GM21717 (cell line): ENCODE measurements around the gene RNU1-4.
"Not testable (repeated sequence)": the region's sequence is repeated elsewhere in the genome, so short reads cannot be mapped to it uniquely, and the experiment has no call there.

ENCODE experiments used
- ATAC-seq: cut with Tn5 transposase; IDR thresholded peaks from one replicate; pipeline ENCODE4 v1.9.1; 2021; ENCODE audit warnings: mild to moderate bottlenecking, moderate library complexity; ENCODE audit not compliant: unreplicated experiment

Gene RNU1-4

DNA sequence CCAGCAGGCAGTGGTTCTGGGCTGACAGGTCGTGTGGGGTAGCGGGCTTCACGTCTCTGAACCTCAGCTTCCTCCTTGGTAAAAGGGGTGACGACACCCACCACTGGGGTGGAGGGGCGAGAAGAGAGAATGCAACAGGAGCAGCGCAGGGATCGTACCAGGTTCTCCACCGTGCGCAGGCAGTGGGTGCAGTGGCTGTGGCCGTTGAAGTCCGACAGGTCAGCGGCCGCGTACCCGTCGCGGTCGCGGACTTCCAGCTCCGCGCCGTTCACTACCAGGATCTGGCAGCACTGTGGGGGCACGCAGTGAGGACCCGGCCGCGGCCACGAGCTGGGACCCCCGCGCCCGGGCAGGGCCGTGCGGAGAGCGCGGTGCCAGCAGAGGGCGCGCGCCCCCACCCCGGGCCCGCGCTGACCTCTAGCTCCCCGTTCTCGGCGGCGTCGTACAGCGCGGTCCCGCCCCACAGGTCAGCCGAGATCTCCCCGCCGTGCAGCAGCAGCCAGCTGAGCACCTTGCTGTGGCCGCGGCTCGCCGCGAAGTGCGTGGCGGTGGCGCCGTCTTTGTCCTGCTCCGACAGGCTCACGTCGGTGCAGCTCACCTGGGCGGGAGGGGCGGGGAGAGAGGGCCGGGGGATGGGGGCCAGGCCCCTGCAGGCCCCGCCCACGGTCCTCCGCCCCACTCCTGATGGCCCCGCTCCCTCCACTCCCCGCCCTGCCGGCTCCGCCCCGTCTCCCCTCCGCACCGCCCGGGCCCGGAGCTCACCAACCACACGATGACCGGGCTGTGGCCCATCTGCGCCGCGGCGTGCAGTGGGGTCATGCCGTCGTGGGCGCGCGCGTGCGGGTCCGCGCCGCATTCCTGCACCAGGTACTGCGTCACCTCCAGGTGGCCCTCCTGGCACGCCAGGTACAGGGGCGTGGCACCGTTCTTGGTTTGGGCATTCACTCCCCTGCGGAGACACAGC, 32.9 kb upstream of the RNU1-4 start:
- not testable (repeated sequence) for ATAC-seq

DNA sequence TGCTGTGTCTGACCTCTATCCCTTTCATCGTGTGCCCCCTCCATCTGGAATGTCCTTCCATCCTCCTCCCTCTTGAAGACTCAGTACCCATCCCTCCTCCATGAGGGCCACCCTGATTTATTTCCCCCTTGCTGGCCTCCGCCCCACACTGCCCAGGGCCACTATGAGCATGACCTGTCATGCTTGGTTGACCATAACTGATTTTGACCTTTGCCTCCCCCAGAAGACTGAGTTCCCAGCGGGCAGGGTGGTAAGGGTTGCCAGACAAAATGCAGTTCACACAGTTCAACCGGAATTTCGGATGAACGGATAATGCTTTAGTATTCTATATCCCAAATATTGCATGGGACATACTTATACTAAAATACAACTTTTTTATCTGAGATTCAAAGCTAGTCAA, 31.6 kb upstream of the RNU1-4 start:
- ATAC-seq, result not testable (repeated sequence)

DNA sequence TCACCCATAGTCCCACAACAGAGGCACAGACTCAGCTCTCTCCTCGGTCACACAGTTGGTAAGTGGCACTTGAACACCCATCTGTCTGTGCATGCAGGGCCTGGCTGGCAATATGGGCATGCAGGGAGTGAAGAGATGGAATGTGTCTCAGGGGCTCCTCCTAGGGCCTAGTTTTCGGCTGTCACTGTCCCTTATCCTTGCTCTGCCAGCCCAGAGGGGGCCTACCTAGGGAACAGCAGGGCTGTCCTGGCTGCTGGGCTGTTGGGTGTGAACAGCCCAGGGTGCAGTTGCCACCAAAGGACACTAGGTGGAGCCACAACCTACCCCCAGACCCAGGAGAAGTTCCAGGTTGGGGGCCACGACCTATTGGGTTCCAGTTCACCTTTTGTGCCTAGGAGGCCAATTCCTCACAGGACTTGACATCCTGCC, 30.6 kb upstream of the RNU1-4 start:
- ATAC-seq, result not testable (repeated sequence)

DNA sequence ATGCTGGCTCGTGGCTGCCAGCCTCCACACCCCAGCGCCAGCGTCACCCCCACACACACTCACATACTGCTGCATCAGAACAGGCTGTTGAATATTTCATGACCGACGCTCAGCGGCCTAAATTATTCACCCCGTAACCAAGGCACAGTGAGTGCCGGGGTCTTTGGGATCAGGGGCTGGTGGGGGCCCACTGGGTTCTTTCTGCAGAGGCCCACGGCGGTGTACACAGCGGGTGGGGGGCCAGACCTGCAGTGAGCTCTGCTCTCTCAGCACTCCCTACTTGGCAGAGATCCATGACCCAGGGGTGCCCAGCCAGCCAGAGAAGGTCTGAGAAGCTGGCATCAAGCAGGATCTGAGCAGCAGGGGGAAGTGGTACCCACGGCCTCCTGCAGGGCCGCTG, 29.7 kb upstream of the RNU1-4 start:
- ATAC-seq, result not testable (repeated sequence)

DNA sequence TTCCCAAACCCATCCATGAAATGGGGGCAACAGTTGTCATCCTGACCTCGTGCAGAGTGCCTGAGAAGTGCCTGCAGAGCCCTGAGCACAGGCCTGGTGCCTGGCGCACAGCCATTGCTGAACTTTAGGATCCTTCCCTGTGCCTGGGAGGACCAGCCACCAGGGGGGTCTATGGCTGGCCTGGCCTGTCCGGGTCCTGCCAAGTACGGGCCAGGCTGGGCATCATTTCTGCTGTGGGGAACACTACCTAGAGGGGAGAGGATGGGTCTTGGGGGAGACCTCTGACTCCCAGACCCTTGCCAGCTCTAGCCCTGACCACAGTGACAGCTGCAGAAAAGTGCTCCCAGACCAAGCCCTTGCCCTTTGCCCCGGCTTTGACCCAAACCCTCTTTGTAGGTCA, 28.2 kb upstream of the RNU1-4 start:
- not testable (repeated sequence) for ATAC-seq

DNA sequence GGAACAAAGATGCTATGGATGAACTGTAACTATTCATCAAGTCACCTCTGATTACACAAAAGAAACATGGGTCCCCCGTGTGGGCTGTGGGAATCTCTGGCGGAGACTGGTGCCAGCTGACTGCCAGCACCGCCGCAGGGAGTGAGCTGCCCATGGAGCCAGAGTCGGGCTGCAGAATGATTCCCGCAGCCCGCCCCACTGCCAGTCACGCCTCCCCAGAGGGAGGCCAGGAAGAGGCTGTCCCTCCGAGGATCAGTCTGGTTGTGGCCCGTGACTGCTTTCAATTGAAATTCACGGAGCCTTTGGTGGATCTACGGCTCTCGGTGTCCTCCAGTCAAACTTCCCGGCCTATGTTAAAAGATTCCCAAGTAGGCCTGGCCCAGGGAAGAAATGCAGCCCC, 27.7 kb upstream of the RNU1-4 start:
- ATAC-seq, result not testable (repeated sequence)

DNA sequence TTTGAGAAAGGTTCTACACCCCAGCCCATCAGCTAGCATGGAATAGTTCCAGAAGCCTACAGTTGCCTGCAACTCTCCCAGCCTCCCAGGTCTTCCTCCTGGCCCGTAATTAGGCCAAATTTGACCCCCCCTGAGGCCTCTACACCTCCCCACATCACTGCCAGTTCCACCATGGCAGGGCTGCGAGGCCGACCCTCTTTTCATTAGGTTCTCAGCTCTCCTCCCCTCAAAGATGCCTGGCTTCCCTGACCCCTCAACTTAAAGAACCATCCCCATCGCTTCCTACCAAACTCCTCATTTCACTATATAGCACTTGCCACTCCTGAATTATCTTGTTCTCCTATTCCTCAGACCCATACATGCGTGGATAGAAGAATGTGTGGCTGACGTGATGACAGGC, 27.3 kb upstream of the RNU1-4 start:
- ATAC-seq, result not testable (repeated sequence)

DNA sequence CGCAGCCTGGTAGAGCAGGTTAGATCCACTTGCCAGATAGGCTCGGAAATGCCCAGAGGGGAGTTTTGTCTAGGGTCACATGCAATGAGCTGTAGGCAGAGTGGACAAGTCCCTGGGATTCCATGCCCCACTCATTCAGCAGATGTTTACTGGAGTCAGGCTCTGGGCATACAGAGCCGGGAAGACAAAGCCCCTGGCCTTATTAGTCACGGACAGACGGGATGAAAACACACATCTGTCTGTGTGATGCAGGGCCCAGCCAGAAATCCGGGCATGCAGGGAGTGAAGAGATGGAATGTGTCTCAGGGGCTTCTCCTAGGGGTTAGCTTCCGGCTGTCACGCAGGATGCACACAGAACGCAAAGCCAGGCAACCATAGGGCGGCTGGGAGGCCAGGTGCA, 26.8 kb upstream of the RNU1-4 start:
- ATAC-seq, result not testable (repeated sequence)

DNA sequence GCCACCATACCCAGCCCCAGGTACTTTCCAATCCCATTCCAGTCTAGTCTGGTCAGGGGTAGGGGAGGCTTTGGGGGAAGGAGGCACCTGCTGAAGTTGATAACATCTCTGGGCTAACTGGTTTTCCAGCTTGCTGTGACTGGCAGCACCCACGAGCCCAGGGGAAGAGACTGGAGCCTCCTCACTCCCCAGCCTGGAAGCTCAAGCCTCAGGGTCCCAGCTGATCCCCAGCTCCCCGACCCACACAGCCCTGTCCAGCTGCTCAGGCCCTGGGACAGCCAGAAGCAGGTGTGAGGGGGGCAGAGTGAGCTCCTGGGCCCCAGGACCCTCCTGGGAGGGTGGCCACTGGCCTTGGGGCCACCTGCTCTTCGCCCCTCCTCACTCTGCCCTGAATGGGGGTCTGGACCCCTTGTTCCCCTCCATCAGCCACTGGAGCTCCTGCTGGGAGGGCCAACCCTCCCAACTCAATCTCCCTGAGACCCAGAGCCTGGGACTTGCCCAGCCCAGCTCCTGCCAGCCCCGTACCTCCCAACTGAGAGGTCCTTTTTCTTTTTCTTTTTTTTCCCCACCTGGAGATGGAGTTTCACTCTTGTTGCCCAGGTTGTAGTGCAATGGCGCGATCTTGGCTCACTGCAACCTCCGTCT, 23.5 kb upstream of the RNU1-4 start:
- ATAC-seq, result no peak

DNA sequence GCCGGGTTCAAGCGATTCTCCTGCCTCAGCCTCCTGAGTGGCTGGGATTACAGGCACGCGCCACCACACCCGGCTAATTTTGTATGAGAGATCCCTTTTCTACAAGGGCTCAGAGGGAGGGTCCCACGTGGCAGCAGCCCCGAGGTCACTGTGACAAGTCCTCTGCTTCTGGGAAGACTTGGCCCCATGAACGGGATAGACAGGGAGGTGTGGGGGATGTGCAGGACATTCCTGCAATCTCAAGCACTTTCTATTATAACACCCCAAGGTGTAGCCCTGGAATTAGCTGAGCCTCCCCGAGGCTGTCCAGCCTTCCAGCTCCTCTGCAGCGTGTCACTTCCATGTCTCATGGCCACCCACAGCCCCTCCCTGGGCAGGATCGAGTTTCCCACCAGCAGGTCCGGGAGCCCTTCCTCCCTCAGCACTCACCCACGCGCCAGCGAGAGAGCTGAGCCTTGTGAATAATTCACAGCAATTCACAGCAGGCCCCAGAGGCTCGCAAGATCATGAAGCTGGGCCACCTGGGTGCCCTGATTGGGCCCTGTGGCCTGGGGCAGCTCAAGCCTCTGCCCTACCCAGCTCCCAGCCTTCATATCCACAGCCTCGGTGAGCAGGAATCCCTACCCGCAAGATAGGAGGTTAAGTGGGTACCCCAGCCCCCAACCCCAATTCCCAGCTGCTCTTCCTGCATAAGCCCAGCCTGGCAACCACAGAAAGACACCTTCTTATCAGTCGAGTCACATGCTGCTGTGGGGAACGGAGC, 22.8 kb upstream of the RNU1-4 start:
- ATAC-seq, result no peak

DNA sequence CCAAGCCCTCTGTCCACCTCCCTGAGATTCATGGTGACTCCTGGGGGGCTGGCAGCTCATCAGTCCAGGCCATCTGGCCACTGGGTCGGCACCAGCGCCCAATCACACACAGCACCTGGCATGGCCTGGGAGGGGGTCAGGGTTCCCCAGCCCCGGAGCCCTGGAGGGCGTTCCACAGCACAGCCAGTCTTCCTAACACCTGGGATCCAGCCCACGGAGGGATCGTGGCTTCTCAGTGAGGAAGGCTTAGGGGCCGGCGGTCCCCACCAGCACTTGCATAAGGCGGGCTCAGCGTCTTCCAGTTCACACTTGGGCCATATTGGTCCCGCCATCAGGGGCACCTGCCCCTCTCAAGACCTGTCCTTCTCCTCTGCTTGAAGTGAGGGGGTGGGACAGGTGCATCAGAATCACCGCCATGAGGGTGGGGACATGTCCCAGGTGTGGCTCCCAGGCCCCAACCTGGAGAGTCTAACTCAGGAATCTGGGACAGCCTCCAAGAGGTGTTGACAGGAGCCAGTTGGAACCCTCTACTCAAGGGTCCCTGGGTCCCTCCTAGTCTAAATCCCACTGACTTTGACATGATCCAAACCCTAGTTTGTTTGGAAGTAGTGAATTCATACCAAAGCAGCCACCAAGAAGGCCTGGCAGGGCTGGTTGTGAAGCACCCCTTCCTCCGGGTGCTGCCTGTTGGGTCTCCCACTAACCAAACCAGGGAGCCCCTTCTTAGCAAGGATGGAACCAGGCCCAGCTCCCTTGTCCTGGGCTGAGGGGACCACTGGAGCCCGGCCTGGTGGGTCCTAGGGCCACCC, 22.0 kb upstream of the RNU1-4 start:
- ATAC-seq, result not testable (repeated sequence)

DNA sequence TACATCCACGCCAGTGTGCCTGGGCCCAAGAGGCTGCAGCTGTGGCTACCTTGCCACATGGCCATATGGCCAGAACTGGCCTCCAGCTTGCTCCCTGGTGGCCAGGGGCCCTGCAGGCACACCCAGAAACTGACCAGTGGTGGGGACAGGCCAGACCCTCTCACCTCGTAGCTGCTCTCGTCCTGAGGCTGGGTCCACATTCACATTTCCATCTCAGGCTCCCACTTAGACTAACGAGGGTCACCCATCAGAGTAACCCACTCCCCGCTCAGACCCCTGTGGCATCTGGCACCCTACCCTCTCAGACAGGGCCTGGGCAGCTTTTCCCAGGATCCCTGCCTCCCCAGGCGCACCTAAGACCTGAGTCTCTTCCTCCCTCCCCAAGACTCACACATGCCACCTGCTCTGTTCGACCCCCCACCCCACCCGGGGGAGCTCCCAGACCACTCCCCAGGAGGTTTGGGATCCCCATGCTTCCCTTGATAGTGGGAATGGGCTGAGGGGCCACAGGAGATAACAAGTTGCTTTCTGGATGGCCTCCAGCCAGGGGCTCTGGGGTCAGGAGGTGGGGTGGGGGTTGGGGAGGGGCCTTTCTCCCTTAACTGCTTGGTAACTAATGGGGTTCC, 21.3 kb upstream of the RNU1-4 start:
- ATAC-seq, result no peak

DNA sequence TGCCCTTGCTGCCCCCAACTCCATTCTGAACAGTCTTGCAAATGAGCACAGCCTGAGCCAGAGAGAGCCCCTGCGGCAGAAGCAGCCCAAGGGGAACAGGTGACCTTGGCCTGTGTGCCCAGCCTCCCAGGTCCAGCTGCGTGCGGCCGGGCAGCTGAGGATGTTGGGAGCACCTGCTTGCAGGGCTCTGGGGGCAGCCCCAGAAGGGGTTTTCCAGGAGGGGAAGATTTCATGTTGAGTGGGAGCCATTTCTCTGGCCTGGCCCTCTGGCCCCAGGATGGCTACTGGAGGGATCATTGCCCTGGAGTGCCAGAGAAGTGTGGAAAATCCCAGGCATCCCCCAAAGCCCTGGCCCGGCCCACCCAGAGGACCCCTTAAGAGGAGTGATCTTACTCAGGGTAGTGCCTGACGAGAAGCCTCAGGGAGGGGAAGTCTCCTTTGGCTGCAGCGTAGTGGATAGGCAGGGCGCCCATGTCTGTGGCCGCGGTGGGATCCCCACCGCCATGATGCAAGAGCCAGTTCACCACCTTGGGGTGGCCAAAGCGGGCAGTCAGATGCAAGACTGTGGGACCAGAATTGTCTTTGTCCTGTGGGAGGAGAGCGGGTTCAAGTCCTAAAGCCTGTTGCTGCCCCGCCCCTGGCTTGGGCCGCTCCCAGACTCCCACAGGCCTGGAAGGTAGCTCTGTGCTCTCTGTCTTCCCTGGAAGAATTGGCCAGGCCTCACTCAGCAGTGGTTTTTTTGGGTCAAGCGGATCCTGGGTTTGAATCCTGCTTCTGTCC, 20.6 kb upstream of the RNU1-4 start:
- no peak for ATAC-seq

DNA sequence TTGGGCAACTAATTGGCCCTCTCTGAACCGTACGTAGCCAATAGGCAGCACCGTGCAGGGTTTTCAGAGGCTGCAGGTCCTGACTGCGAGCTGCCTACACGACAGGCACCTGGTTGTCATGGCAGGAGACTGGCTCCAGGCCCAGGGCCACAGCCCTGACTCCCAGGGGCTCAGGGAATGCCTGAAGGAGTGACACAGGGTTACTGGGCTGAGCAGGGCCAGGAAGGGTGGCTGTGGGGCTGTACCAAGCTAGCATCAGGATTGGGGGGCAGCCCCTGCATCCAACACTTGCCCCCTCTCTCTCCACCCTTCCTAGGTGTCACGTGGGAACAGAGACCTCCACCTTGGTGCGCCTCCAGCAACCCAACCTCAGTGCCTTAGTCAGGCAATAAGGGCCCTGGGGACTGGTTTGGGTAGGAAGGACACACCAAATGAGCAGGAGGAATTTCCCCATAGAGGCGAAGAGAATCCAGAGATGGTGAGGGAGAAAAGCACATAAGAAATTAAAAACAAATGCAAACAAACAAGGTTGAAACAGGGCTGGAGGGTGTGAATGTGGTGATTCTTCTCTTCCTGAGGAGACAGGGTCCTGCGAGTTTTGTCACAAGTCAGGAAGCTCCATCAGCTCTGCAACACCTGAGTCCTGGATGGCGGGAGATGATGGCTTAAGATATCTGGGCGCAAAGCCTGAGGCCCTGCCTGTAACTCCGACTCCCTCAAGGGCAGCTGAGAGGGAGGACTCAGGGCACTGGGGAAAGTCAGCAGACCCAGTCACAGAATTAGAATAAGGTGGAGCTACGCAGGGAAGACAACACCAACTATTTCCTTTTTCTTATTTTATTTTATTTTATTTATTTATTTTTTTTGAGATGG, 19.7 kb upstream of the RNU1-4 start:
- ATAC-seq, result no peak

DNA sequence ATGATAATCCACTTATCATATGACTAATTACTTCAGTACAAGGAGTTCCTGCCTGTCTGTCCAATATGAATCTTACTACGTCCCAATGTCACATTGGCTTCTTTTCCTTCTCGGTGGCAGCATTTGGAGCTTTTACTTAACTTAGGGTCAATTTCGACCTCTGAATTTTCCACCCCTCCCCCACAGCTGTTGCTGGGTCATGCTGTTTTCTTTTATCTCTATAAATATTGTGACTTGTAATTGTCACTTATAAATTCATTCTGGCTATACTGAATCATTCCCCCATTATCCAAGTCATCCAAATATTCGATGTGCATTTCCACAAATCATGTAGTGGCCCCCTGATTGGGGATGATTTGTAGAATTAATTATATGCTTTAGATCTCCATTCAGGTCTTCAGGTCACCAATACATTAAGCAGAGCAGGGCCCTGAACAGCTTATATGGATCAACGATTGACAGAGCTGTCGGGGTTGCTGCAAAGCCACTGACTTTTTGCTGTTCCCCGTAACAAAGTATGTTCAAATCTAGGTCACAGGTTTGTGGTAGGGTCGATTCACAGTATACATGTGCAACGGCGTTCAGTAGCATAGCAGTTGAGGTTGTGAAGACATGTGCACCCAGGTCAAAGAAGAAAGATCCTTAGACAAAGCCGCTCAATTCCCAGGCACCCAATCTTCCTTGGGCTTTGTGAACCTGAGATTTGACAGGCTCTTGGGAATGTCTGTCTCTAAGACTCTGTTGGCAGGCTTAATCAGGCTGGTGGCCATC, 18.3 kb upstream of the RNU1-4 start:
- no peak for ATAC-seq

DNA sequence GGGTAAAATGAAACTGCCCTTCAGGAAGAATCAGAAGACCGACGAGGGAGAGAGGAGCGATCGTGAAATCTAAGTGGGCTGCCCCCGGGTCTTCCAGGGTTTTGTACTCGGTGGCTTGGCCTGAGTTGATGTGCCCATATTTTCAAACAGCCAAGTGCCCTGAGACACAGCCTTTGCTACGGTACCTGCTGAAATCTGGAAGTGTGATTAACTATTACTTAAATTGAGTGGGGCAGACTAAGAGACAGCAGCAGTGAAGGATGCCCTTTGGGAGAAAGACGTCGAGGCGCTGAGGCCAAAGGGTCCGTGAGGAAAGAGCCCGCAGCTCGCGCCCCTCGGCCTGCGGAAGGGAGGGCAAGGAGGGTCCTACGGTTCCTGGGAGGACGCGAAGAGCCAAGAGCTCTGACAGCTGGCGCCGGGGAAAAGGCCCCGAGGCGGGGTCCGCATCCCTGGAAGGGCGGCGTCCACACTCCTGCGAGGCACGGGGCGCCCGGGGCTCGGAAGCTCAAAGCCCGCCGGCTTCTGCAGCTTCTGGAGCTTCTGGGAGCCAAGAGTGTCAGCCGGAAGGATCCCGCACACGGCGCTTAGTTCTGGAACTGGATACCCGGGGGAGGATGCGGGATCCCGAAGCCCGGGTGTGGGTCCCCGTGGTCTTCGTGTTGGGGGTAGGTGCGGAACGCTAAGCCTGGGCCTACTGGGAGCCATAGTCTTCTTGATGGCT, 15.4 kb upstream of the RNU1-4 start:
- no peak for ATAC-seq
